NAMALWA (cell line): ENCODE results near the gene CDH4.

Experiments
- DNase-seq: peaks from one replicate; pipeline ENCODE4 v3.0.0-alpha.2; 2015; ENCODE audit warnings: low spot score

The CDH4 gene

GRCh38 chr20:61765871-61766654, 514.0 kb downstream of the CDH4 start:
- no peak for DNase-seq

GRCh38 chr20:61766921-61767610, 515.0 kb downstream of the CDH4 start:
- no peak for DNase-seq

- no peak for DNase-seq
Observed at GRCh38 chr20:61767761-61768494, 515.9 kb downstream of the CDH4 start.

GRCh38 chr20:61768571-61769285, 516.7 kb downstream of the CDH4 start:
- no peak for DNase-seq

GRCh38 chr20:61769286-61769832, 517.3 kb downstream of the CDH4 start:
- DNase-seq = no peak

GRCh38 chr20:61770113-61770585, 518.1 kb downstream of the CDH4 start:
- DNase-seq = no peak

- DNase-seq = no peak
Observed at GRCh38 chr20:61771805-61772350, 519.8 kb downstream of the CDH4 start.

GRCh38 chr20:61772828-61773631, 521.0 kb downstream of the CDH4 start:
- no peak for DNase-seq

- DNase-seq = no peak
Observed at GRCh38 chr20:61773926-61774587, 522.0 kb downstream of the CDH4 start.

GRCh38 chr20:61775423-61775822, 523.4 kb downstream of the CDH4 start:
- DNase-seq = no peak

GRCh38 chr20:61776491-61777075, 524.5 kb downstream of the CDH4 start:
- no peak for DNase-seq

- DNase-seq = no peak
Observed at GRCh38 chr20:61777773-61778494, 525.9 kb downstream of the CDH4 start.

- DNase-seq = no peak
Observed at GRCh38 chr20:61778495-61778863, 526.4 kb downstream of the CDH4 start.

- no peak for DNase-seq
Observed at GRCh38 chr20:61779176-61779965, 527.3 kb downstream of the CDH4 start.

GRCh38 chr20:61780066-61780465, 528.0 kb downstream of the CDH4 start:
- no peak for DNase-seq

GRCh38 chr20:61784801-61785566, 532.9 kb downstream of the CDH4 start:
- DNase-seq = no peak

GRCh38 chr20:61785567-61785816, 533.4 kb downstream of the CDH4 start:
- no peak for DNase-seq

GRCh38 chr20:61786230-61786629, 534.2 kb downstream of the CDH4 start:
- DNase-seq = no peak
